Esophagus muscularis mucosa (tissue), 4 donors: ENCODE data around the gene DLG5. TPM values are rescaled to one million over a fixed set of nuclear protein-coding genes. Genes with fewer than 3 reads are reported as not detected.

Experiments
- DNase-seq: peaks from one replicate; pipeline ENCODE4 v3.0.0-alpha.2; 2017; ENCODE audit errors: extremely low spot score
- H3K27ac ChIP-seq, 4 donors: fragments of 200-600 bp; sonication (generic); replicated peaks in 1 of 4; 1 replicate in 3 of 4; 2 replicates in 1 of 4; pipeline ENCODE4 v1.5.1; 2016 to 2019; ENCODE audit warnings: mild to moderate bottlenecking in 1 of 4
- H3K27me3 ChIP-seq, 4 donors: fragments of 200-600 bp; sonication (generic); one replicate each; pipeline versions ENCODE4 v1.5.1 to v1.6.0; 2016 to 2019
- H3K36me3 ChIP-seq, 4 donors: fragments of 200-600 bp; sonication (generic); one replicate each; pipeline ENCODE4 v1.5.1; 2016 to 2019
- H3K4me1 ChIP-seq, 4 donors: fragments of 200-600 bp; sonication (generic); one replicate each; pipeline ENCODE4 v1.5.1; 2016 to 2019
- H3K4me3 ChIP-seq, 4 donors: fragments of 200-600 bp; sonication (generic); 1 replicate in 2 of 4; 2 replicates in 2 of 4; pipeline ENCODE4 v1.5.1; 2016 to 2019; ENCODE audit warnings: mild to moderate bottlenecking in 4 of 4, moderate library complexity in 1 of 4
- H3K9me3 ChIP-seq, 4 donors: fragments of 200-600 bp; sonication (generic); 1 replicate in 3 of 4; 2 replicates in 1 of 4; pipeline ENCODE4 v1.5.1; 2016 to 2019
- EP300 ChIP-seq: sonication (generic); formaldehyde crosslinking; IDR thresholded peaks from one replicate; pipeline ENCODE4 v1.6.1; 2017; ENCODE audit warnings: antibody characterized with exemption
- POLR2A ChIP-seq: fragments of 450-650 bp; IDR thresholded peaks from one replicate; pipeline ENCODE4 v1.6.1; 2017; ENCODE audit warnings: antibody characterized with exemption, moderate library complexity, mild to moderate bottlenecking, low read depth
- POLR2AphosphoS5 ChIP-seq, 2 donors: sonication (generic); formaldehyde crosslinking; IDR thresholded peaks; one replicate each; pipeline ENCODE4 v1.6.1; 2017; ENCODE audit warnings: antibody characterized with exemption in 2 of 2
- WGBS: methylation state at CpG from one replicate; pipeline ENCODE4 v1.1.5; 2018; 5-methylcytosine and 5-hydroxymethylcytosine counted together
- intact Hi-C: fragments of 100-400 bp; cut with DNase I; formaldehyde crosslinking; loops from one replicate; pipeline ENCODE4 v1.15.1; 2023
- total RNA-seq, 4 donors: library from RNA; depleted of rRNA; stranded (reverse); fragments of >200 nt; gene quantifications; one replicate each; pipeline versions ENCODE4 v1.1.0 to v1.2.1, GENCODE V29; 2016
- TF ChIP-seq, protein P1 (sequence below), 3 experiments: fragments of 200-600 bp in 2 of 3; fragments of 450-650 bp in 1 of 3; sonication (generic) in 2 of 3; IDR thresholded peaks; one replicate each; pipeline ENCODE4 v1.5.1; 2017 to 2019; ENCODE audit warnings: antibody characterized with exemption in 3 of 3, mild to moderate bottlenecking in 2 of 3, moderate library complexity in 1 of 3

The DLG5 gene
- total RNA-seq, 4 donors from 2014 or later: 55.7 to 120 (median 76.6) TPM

DNA sequence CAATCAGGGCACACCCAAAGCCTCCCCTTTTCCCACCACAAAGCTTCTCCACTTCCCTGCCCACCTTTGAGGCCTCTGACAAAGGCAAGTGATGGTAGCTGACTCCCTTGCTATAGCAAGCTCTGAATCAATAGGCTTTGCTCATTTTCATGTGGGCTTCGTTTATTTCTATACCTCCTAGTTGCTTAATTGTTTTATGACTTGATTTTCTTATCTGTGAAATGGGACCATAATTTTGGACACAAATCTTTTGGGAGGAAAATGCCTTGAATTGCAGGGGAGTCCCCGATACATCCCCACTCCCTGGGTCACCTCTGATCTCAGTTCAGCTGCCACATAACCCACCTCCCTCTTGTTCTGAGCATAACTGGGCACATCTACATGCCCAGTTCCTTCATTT lies 13.7 kb upstream of the DLG5 start:
- 93% methylated on average over 2 of the region's 2 CpGs for WGBS
- peak overlapping the region in 3 of 4 donors; percentile 2 to 20 (median 6) for H3K27ac ChIP-seq
- no peaks in the 10 kb centered on the region for H3K36me3 ChIP-seq
- peaks cover 14 to 40% (median 35%) of the 10 kb centered on the region in 4 donors for H3K4me1 ChIP-seq
- no peaks in the 10 kb centered on the region for H3K27me3 ChIP-seq
- no peak for DNase-seq
- intact Hi-C loops: no loop called here
- H3K4me3 ChIP-seq: no peak overlapping the region
- no peaks in the 10 kb centered on the region for H3K9me3 ChIP-seq
- TF ChIP-seq EP300: no peak
- TF ChIP-seq, protein P1, sequence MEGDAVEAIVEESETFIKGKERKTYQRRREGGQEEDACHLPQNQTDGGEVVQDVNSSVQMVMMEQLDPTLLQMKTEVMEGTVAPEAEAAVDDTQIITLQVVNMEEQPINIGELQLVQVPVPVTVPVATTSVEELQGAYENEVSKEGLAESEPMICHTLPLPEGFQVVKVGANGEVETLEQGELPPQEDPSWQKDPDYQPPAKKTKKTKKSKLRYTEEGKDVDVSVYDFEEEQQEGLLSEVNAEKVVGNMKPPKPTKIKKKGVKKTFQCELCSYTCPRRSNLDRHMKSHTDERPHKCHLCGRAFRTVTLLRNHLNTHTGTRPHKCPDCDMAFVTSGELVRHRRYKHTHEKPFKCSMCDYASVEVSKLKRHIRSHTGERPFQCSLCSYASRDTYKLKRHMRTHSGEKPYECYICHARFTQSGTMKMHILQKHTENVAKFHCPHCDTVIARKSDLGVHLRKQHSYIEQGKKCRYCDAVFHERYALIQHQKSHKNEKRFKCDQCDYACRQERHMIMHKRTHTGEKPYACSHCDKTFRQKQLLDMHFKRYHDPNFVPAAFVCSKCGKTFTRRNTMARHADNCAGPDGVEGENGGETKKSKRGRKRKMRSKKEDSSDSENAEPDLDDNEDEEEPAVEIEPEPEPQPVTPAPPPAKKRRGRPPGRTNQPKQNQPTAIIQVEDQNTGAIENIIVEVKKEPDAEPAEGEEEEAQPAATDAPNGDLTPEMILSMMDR (IDR thresholded peaks at IDR 0.05): no peak
- no peak for TF ChIP-seq POLR2AphosphoS5 (IDR thresholded peaks at IDR 0.05)
- TF ChIP-seq POLR2A: no peak

DNA sequence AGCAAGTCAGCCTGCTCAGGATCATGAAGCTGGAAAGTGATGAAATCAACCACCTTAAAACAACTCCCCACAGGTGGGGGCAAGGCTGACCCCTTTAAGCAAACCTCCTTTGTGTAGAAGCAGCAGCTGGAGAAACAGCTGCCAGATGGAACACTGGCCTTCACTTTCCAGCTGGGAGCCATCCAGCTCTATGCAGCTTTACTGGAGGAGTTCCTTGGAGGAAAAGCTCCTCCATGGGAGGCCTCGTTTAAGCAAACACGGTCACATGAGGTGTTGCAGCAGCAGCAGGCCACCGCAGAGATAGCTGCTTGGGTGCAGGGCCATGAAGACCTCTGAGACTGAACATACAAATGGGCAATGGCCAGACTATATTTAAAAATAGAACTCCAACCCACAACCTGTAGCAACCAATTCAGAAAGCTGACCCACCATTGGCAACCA lies 13.0 kb upstream of the DLG5 start:
- peak; percentile 29 to 71 for TF ChIP-seq POLR2AphosphoS5 (IDR thresholded peaks at IDR 0.05)
- TF ChIP-seq POLR2A: no peak
- no peak for TF ChIP-seq EP300
- TF ChIP-seq, protein P1 (IDR thresholded peaks at IDR 0.05): no peak
- 25% methylated on average over 3 of the region's 3 CpGs for WGBS

DNA sequence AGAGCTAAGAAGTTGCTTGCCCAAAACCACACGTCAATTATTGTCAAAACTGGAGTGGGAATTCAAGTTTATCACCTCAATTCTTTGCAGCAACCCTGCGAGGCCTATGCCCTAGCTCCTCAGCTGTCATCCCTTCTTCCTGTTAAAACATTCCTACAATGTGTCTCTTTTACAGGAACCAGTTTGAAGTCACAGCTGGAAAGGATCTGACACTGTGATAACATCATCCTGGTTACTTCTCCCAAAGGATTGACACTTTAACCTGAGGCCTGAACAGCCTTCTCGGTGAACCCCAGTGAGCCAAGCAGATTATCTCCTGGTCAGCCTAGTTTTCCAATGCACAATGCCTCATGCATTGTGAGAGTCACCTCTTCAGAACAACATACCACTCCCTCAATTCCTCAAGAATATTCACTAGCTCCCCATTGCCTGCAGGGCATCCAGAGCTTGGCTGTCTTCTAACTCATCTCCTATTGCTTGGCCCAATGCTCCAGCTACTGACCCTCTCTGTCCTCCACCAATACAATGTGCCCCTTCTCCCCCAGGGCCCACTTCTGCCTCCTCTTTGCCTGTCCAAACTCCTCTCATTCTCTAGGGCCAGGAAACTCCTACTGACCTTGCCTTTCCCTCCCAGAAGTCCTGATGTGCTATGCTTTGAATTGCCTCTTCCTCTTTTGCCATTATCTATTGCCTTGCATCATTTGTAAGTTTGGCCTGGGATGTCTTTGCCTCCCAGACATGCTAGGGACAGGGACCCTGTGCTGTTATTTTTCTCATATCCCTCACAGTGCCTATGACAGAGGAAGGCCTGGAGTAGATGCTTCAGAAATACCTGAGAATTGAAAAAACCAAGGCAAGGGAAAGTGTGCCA lies 10.4 kb upstream of the DLG5 start:
- TF ChIP-seq, protein P1 (IDR thresholded peaks at IDR 0.05): no peak
- no peak for TF ChIP-seq EP300
- TF ChIP-seq POLR2AphosphoS5 (IDR thresholded peaks at IDR 0.05): no peak
- TF ChIP-seq POLR2A: no peak
- H3K4me1 ChIP-seq: peaks cover 8 to 33% (median 28%) of the 10 kb centered on the region in 4 donors
- H3K36me3 ChIP-seq: no peaks in the 10 kb centered on the region
- DNase-seq: no peak
- no peaks in the 10 kb centered on the region for H3K9me3 ChIP-seq
- 79% methylated on average over 3 of the region's 3 CpGs for WGBS
- no peak overlapping the region for H3K27ac ChIP-seq
- no peaks in the 10 kb centered on the region for H3K27me3 ChIP-seq
- intact Hi-C loops: no loop called here
- no peak overlapping the region for H3K4me3 ChIP-seq

More for the DNA sequence above, 13.0 kb upstream of the DLG5 start:
- H3K27me3 ChIP-seq: no peaks in the 10 kb centered on the region
- H3K27ac ChIP-seq: peak overlapping the region in 2 of 4 donors; percentile 2 to 6
- H3K9me3 ChIP-seq: no peaks in the 10 kb centered on the region
- H3K36me3 ChIP-seq: no peaks in the 10 kb centered on the region
- no peak for DNase-seq
- peaks cover 14 to 44% (median 40%) of the 10 kb centered on the region in 4 donors for H3K4me1 ChIP-seq
- H3K4me3 ChIP-seq: no peak overlapping the region
- intact Hi-C loops: no loop called here

DNA sequence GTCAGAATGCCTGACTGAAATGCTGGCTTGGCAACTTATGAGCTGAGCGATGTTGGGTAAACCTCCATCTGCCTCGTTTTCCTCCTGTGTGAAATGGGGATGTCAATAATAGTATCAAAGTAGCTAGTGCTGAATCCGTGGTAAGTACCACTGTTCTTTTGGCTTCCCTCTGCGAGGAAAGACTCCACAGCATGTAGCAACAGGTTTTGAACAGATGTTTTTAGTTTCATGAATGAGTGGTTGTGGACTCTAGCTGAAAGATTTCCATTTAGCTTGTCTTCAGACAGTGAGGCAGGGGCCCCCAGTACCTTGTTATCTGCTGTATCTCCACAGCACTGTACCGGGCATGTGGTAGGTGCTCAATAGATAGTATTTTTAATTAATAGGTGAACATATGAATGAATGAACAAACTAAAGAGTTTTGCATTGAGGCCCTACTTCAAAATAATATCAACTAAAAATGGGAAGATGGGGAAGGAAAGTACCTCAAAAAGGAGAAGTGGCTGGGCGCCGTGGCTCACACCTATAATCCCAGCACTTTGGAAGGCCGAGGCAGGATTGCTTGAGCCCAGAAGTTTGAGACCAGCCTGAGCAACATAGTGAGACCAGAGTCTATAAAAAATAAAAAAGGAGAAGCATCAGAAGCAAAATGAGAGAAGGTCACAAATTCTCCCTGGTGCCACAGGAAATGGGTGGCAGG lies 5.6 kb upstream of the DLG5 start:
- WGBS: 81% methylated on average over 8 of the region's 8 CpGs
- no peak for DNase-seq
- intact Hi-C loops: no loop called here
- H3K27me3 ChIP-seq: no peaks in the 10 kb centered on the region
- no peak overlapping the region for H3K27ac ChIP-seq
- no peaks in the 10 kb centered on the region for H3K36me3 ChIP-seq
- no peak overlapping the region for H3K4me3 ChIP-seq
- H3K4me1 ChIP-seq: peaks cover 2 to 28% (median 22%) of the 10 kb centered on the region in 4 donors
- no peaks in the 10 kb centered on the region for H3K9me3 ChIP-seq
- TF ChIP-seq EP300 (no peak), POLR2AphosphoS5 (IDR thresholded peaks at IDR 0.05) (no peak), POLR2A (no peak)
- TF ChIP-seq, protein P1 (IDR thresholded peaks at IDR 0.05): no peak
